ENCODE measurements around the gene B4GALNT2.

B4GALNT2 gene

DNA sequence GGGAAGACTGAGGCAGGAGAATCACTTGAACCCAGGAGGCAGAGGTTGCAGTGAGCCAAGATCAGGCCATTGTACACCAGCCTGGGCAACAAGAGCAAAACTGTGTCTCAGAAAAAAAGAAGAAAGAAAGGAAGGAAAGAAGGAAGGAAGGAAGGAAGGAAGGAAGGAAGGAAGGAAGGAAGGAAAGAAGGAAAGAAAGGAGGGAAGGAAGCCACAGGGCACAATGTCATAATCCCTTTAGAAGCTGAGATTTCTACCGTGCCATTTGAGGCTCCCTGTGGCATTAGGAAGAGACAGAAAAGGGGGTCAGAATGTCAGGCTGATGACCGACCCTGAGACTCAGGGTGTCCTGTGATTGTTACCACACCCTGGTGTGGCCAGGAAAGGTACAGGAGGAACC, 71.2 kb downstream of the B4GALNT2 start:
- no peak for DNase-seq (ENCODE audit: low spot score)
- in situ Hi-C loops (cut with MboI; ENCODE audit: low pct_unique_long_range_greater_than_20kb, low sequenced_read_pairs, unreplicated experiment) = no loop called here
- TF ChIP-seq, protein P1, sequence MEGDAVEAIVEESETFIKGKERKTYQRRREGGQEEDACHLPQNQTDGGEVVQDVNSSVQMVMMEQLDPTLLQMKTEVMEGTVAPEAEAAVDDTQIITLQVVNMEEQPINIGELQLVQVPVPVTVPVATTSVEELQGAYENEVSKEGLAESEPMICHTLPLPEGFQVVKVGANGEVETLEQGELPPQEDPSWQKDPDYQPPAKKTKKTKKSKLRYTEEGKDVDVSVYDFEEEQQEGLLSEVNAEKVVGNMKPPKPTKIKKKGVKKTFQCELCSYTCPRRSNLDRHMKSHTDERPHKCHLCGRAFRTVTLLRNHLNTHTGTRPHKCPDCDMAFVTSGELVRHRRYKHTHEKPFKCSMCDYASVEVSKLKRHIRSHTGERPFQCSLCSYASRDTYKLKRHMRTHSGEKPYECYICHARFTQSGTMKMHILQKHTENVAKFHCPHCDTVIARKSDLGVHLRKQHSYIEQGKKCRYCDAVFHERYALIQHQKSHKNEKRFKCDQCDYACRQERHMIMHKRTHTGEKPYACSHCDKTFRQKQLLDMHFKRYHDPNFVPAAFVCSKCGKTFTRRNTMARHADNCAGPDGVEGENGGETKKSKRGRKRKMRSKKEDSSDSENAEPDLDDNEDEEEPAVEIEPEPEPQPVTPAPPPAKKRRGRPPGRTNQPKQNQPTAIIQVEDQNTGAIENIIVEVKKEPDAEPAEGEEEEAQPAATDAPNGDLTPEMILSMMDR (IDR thresholded peaks at IDR 0.05; ENCODE audit: extremely low read depth, insufficient read depth, missing control alignments) = no peak

DNA sequence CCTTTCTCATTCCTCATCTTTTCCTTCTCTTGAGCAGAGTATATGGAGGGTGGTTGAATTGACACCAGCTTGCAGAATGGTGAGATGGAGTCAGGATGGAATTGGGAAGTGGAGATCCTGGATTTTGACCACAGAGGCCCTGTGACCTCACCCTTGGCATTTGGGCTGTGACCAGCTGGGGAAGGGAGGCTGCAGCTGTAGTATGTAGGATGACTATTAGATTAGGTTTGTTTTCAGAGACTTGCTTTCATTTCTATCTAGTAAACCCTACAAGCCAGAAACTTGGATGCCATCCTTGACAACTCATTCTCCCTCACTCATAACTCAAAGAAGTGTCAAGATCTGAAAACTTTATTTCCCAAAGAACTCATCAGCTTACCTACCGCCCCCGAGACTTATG, 71.9 kb downstream of the B4GALNT2 start:
- TF ChIP-seq, protein P1 (IDR thresholded peaks at IDR 0.05; ENCODE audit: extremely low read depth, insufficient read depth, missing control alignments) = no peak
- in situ Hi-C loops (cut with MboI; ENCODE audit: low pct_unique_long_range_greater_than_20kb, low sequenced_read_pairs, unreplicated experiment) = no loop called here

DNA sequence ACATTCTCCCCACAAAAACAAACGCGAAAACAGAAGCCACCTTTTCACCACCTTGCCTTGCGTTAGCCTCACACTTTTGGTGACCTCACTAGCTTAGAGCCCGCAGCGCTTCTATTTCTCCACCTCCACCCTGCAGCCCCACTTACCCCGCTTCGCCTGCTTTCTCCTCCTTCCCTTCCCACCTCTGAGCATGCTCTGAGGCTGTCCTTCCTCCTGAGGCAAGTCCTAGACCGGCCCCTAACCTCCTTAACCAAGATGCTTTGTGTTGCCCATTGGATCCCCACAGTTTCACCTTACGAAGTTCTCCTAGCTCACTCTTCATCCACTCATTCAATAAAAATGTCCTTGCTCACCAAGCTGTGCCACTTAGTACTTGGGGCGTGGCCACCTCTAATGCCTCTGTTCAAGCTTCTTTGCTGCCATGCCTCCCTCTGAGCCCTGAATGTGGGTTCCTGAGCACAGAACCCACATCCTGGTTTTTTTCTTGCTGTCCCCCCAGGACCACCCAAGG, 76.5 kb downstream of the B4GALNT2 start:
- TF ChIP-seq, protein P1 (IDR thresholded peaks at IDR 0.05; ENCODE audit: extremely low read depth, insufficient read depth, missing control alignments) = no peak
- DNase-seq (ENCODE audit: low spot score) = no peak
- in situ Hi-C loops (cut with MboI; ENCODE audit: low pct_unique_long_range_greater_than_20kb, low sequenced_read_pairs, unreplicated experiment) = no loop called here

More for the DNA sequence above, 71.9 kb downstream of the B4GALNT2 start:
- no peak for DNase-seq (ENCODE audit: low spot score)

DNA sequence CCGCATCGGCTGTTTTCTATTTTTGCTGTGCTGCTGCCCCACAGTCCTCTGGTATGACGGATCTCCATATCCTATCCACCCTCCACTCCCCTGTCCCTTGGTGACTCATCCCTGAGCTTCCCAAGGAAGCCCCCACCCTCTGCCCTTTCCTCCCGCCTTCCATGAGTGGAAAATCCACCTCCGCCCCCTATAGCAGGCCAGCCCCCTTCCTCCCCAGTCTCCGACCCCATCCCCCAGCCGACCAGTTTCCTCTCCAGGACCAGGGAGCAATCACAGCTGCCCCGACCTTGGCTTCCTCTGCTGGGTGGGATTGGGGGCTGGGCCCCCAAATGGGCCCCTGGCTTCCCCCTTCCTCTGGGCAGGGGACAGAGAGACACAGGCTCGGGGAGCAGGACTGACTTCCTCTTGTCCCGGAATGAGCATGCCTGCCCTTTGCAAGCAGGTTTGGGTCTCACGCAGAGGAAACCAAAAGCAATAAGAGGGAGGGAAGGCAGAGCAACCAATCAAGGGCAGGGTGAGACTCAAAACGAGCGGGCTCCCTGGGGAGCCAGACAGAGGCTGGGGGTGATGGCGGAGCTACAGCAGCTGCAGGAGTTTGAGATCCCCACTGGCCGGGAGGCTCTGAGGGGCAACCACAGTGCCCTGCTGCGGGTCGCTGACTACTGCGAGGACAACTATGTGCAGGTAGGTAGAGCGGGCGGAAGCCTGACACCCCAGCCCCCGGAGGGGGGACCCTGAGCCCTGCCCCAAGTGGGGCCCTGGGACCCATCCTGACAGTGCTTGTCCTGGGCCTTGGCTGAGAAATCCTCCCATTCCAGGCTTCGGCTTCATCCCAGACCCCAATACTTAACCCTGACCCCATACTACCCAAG, 77.8 kb downstream of the B4GALNT2 start, which contains the start of the genes ABI3 and GNGT2:
Gene ABI3 (plus strand): TSS at position 550 of the 872 bp plus-strand sequence. CDS start 18 bp downstream, at position 568.
Gene GNGT2 (minus strand): TSS at position 417 of the 872 bp plus-strand sequence. CDS start 3,152 bp downstream, outside the sequence.
- in situ Hi-C loops (cut with MboI; ENCODE audit: low pct_unique_long_range_greater_than_20kb, low sequenced_read_pairs, unreplicated experiment) = no loop called here
- TF ChIP-seq, protein P1 (IDR thresholded peaks at IDR 0.05; ENCODE audit: extremely low read depth, insufficient read depth, missing control alignments) = no peak
- peak; percentile 90 for DNase-seq (ENCODE audit: low spot score)

DNA sequence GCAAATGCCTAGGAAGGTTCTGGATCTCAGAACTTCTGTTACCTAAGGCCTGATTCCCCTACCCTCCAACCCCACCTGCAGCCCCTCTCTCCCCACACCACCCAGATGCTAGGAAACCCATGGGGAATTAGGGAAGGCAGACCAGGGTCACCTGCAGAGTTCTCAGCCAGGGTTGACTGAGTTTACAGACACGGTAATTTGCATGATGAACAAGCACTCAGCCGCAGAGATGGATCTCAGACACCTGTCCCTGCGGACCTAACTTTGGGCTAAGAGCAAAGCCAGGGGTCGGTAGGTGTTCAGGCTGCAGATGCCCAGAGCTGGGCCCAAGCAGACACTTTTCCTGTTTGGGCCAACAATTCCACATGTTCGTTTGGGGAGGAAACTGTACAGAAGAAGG, 80.8 kb downstream of the B4GALNT2 start:
- no peak for DNase-seq (ENCODE audit: low spot score)
- in situ Hi-C loops (cut with MboI; ENCODE audit: low pct_unique_long_range_greater_than_20kb, low sequenced_read_pairs, unreplicated experiment) = no loop called here
- TF ChIP-seq, protein P1 (IDR thresholded peaks at IDR 0.05; ENCODE audit: extremely low read depth, insufficient read depth, missing control alignments) = no peak

DNA sequence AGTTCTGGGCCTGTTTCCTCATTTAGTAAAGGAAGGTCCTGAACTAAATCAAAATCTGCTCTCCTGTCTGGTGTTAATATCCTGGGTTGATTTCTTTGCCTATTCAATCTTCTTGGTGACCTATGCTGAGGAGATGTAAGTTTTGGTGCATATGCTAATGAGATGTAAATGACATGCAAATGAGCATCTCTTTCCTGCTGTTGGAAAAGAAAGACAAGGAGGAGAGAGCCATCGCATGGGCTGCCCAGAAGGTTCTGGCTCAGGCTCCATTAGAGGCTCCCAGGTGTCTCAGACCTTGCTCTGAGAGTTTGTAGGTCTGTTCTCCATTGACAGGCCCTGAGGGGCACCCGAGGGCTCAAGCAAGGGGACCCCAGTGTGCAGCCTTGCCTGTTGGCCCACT, 81.3 kb downstream of the B4GALNT2 start:
- in situ Hi-C loops (cut with MboI; ENCODE audit: low pct_unique_long_range_greater_than_20kb, low sequenced_read_pairs, unreplicated experiment) = no loop called here
- DNase-seq (ENCODE audit: low spot score) = no peak
- TF ChIP-seq, protein P1 (IDR thresholded peaks at IDR 0.05; ENCODE audit: extremely low read depth, insufficient read depth, missing control alignments) = no peak
